ENCODE results near the gene CDK2AP2. TPM values are rescaled to one million over a fixed set of nuclear protein-coding genes. Genes with fewer than 3 reads are reported as not detected.

CDK2AP2 gene
- total and polyA plus RNA-seq, 2 of the 8 experiments (the other 6 are each of a cell fraction or from before 2014, with no cell fraction given): 49.6 to 65.1 TPM

GRCh38 chr11:67469508-67469811 lies 38.5 kb downstream of the CDK2AP2 start:
- Histone ChIP-seq H3K18ac (ENCODE audit: extremely low read depth, low read length) (no peak overlapping the region; the same call in 1 of the 2 replicates), H2AFZ (ENCODE audit: low read length) (peak overlapping the region; percentile 47; the same call in 1 of the 2 replicates), H3K9me3 (ENCODE audit: insufficient read depth in 2 of 2, low read depth in 1 of 2, low read length in 1 of 2) (no peaks in the 10 kb centered on the region), H4K8ac (ENCODE audit: extremely low read depth, insufficient read depth, low read length) (peak overlapping the region; percentile 96; the same call in 1 of the 2 replicates), H3K79me1 (ENCODE audit: low read depth, low read length) (peaks cover 2% of the 10 kb centered on the region), H4K20me1 (replicated peaks in 1 of 2; ENCODE audit: control insufficient read depth in 1 of 2, insufficient read depth in 2 of 2, low read length in 2 of 2) (peaks cover 0 to 3% of the 10 kb centered on the region in 2 experiments), H3K4me2 (ENCODE audit: insufficient read depth in 1 of 2, low read depth in 2 of 2, low read length in 2 of 2) (peak overlapping the region; percentile 61 to 81; a peak in 3 of 4 replicates), H3K27me3 (replicated peaks in 1 of 4; ENCODE audit: control insufficient read depth in 3 of 4, extremely low read depth in 1 of 4, insufficient read depth in 3 of 4, low read length in 3 of 4) (no peaks in the 10 kb centered on the region), H3K4ac (replicated peaks; ENCODE audit: insufficient read length, low read depth, low read length) (no peak overlapping the region), H3K23me2 (ENCODE audit: low read depth, low read length) (peaks cover 6% of the 10 kb centered on the region), H4K91ac (replicated peaks; ENCODE audit: insufficient read length, low read length) (peak overlapping the region; percentile 61), H3K4me1 (replicated peaks in 1 of 4; ENCODE audit: control insufficient read depth in 3 of 4, insufficient read depth in 4 of 4, low read length in 3 of 4) (peaks cover 0 to 9% (median 3%) of the 10 kb centered on the region in 4 experiments; a peak in 5 of 7 replicates), H3K23ac (ENCODE audit: insufficient read length) (no peak overlapping the region), H3K14ac (ENCODE audit: insufficient read length) (no peak overlapping the region), H3K4me3 (ENCODE audit: extremely low read depth in 1 of 4, insufficient read depth in 2 of 4, low read depth in 3 of 4, low read length in 4 of 4) (peak overlapping the region; percentile 12 to 90 (median 48); a peak in 7 of 8 replicates), H2BK5ac (ENCODE audit: low read depth, low read length) (no peak overlapping the region), H3K79me2 (ENCODE audit: control insufficient read depth in 1 of 2, insufficient read depth in 2 of 2, low read length in 2 of 2) (peaks cover 0 to 3% of the 10 kb centered on the region in 2 experiments; a peak in 2 of 4 replicates), H4K5ac (ENCODE audit: insufficient read length, low read depth, low read length) (peak overlapping the region; percentile 67), H2BK120ac (replicated peaks; ENCODE audit: low read depth, low read length) (no peak overlapping the region), H2BK12ac (ENCODE audit: low read depth, low read length) (no peak overlapping the region), H3K56ac (replicated peaks; ENCODE audit: insufficient read length, low read depth, low read length) (no peak overlapping the region), H3K36me3 (ENCODE audit: control insufficient read depth in 2 of 4, insufficient read depth in 4 of 4, low read length in 3 of 4) (no peaks in the 10 kb centered on the region), H2BK20ac (ENCODE audit: low read length) (no peak overlapping the region), H3K9ac (replicated peaks in 1 of 4; ENCODE audit: extremely low read depth in 1 of 4, low read depth in 3 of 4, low read length in 3 of 4) (no peak overlapping the region; a peak in 1 of 7 replicates), H3K27ac (ENCODE audit: low read depth, low read length) (no peak overlapping the region), H2BK15ac (ENCODE audit: low read length) (no peak overlapping the region), H2AK5ac (ENCODE audit: low read depth, low read length) (no peak overlapping the region)
- WGBS, 2 experiments (ENCODE audit: extremely low coverage in 1 of 2, insufficient coverage in 1 of 2, insufficient read length in 1 of 2, insufficient replicate concordance in 2 of 2, low coverage in 1 of 2, low lambda C conversion rate in 2 of 2, missing lambda C conversion rate in 1 of 2): 49% methylated on average over 9 of the region's 9 CpGs; no CpG with 5 or more reads in 1 of the 2 experiments
- ChIA-PET CTCF (ENCODE audit: partially characterized antibody) (interaction anchor here (0.7 to 1.6 kb wide), 5 partner anchors 12 to 1580 kb away, joined by 3 to 7 read pairs (median 5); partner anchors contain the start of gene TPCN2), POLR2A (ENCODE audit: partially characterized antibody) (interaction anchor here (1.0 to 4.6 kb wide), 10 partner anchors 12 to 98 kb away, joined by 3 to 36 read pairs (median 5); partner anchors contain the start of genes PPP1CA, PTPRCAP and RPS6KB2)
- DNase-seq (ENCODE audit: low read depth in 1 of 2, low spot score in 2 of 2) (no peak), FAIRE-seq (no peak)
- TF ChIP-seq SIN3A (conservative IDR thresholded peaks at IDR 0.05 in 1 of 2, IDR thresholded peaks at IDR 0.05 in 1 of 2; ENCODE audit: low read depth in 1 of 2, low read length in 2 of 2) (no peak), KDM4A (IDR thresholded peaks at IDR 0.05; ENCODE audit: low read depth, low read length, severe bottlenecking) (peak; percentile 54), TCF12 (IDR thresholded peaks at IDR 0.05; ENCODE audit: low read depth, low read length) (no peak)
